ENCODE results near the gene KRTAP12-4.
"Not testable (repeated sequence)": the region's sequence is repeated elsewhere in the genome, so short reads cannot be mapped to it uniquely, and the experiment has no call there.

KRTAP12-4 gene

GRCh38 chr21:44615911-44616590 lies 38.4 kb downstream of the KRTAP12-4 start:
- H3K36me3 Mint-ChIP-seq (ENCODE audit: low read depth) = peaks cover 19% of the 10 kb centered on the region
- H3K9me3 Mint-ChIP-seq = peaks cover 32% of the 10 kb centered on the region
- H3K27ac Mint-ChIP-seq = no peak overlapping the region
- H3K27me3 Mint-ChIP-seq = no peaks in the 10 kb centered on the region
- H3K4me1 Mint-ChIP-seq (ENCODE audit: low read depth) = peaks cover 42% of the 10 kb centered on the region
- no peak overlapping the region for H3K4me3 Mint-ChIP-seq

- Mint-ChIP-seq H3K27me3 (no peaks in the 10 kb centered on the region), H3K4me3 (no peak overlapping the region), H3K27ac (no peak overlapping the region), H3K36me3 (ENCODE audit: low read depth) (peaks cover 15% of the 10 kb centered on the region), H3K9me3 (peaks cover 31% of the 10 kb centered on the region), H3K4me1 (ENCODE audit: low read depth) (peaks cover 42% of the 10 kb centered on the region)
Observed at GRCh38 chr21:44615466-44615865, 39.0 kb downstream of the KRTAP12-4 start.

GRCh38 chr21:44614961-44615391 lies 39.5 kb downstream of the KRTAP12-4 start:
- Mint-ChIP-seq H3K36me3 (ENCODE audit: low read depth) (peaks cover 11% of the 10 kb centered on the region), H3K4me1 (ENCODE audit: low read depth) (peaks cover 39% of the 10 kb centered on the region), H3K4me3 (no peak overlapping the region), H3K27me3 (no peaks in the 10 kb centered on the region), H3K9me3 (peaks cover 27% of the 10 kb centered on the region), H3K27ac (no peak overlapping the region)

- no peak overlapping the region for H3K27ac Mint-ChIP-seq
- H3K36me3 Mint-ChIP-seq (ENCODE audit: low read depth) = peaks cover 9% of the 10 kb centered on the region
- H3K4me3 Mint-ChIP-seq = no peak overlapping the region
- peaks cover 31% of the 10 kb centered on the region for H3K4me1 Mint-ChIP-seq (ENCODE audit: low read depth)
- peaks cover 28% of the 10 kb centered on the region for H3K9me3 Mint-ChIP-seq
- H3K27me3 Mint-ChIP-seq = no peaks in the 10 kb centered on the region
Observed at GRCh38 chr21:44614161-44614631, 40.3 kb downstream of the KRTAP12-4 start.

GRCh38 chr21:44613386-44614155 lies 40.9 kb downstream of the KRTAP12-4 start:
- no peak overlapping the region for H3K27ac Mint-ChIP-seq
- H3K9me3 Mint-ChIP-seq = peaks cover 29% of the 10 kb centered on the region
- H3K36me3 Mint-ChIP-seq (ENCODE audit: low read depth) = peaks cover 6% of the 10 kb centered on the region
- peaks cover 25% of the 10 kb centered on the region for H3K4me1 Mint-ChIP-seq (ENCODE audit: low read depth)
- H3K4me3 Mint-ChIP-seq = no peak overlapping the region
- no peaks in the 10 kb centered on the region for H3K27me3 Mint-ChIP-seq

GRCh38 chr21:44612669-44613229 lies 41.7 kb downstream of the KRTAP12-4 start:
- no peak overlapping the region for H3K4me3 Mint-ChIP-seq
- H3K27ac Mint-ChIP-seq = no peak overlapping the region
- peaks cover 6% of the 10 kb centered on the region for H3K36me3 Mint-ChIP-seq (ENCODE audit: low read depth)
- H3K4me1 Mint-ChIP-seq (ENCODE audit: low read depth) = peaks cover 17% of the 10 kb centered on the region
- no peaks in the 10 kb centered on the region for H3K27me3 Mint-ChIP-seq
- H3K9me3 Mint-ChIP-seq = peaks cover 25% of the 10 kb centered on the region

GRCh38 chr21:44612029-44612486 lies 42.4 kb downstream of the KRTAP12-4 start, which contains the start of gene KRTAP10-8:
KRTAP10-8 (plus strand) TSS chr21:44612079; CDS start chr21:44612101, 22 bp downstream.
- Mint-ChIP-seq H3K4me1 (ENCODE audit: low read depth) (peaks cover 11% of the 10 kb centered on the region), H3K27me3 (no peaks in the 10 kb centered on the region), H3K27ac (no peak within 1 kb of the TSS), H3K36me3 (ENCODE audit: low read depth) (peaks cover 6% of the 10 kb centered on the region), H3K4me3 (no peak within 1 kb of the TSS), H3K9me3 (peaks cover 29% of the 10 kb centered on the region)

- Mint-ChIP-seq H3K27me3 (no peaks in the 10 kb centered on the region), H3K36me3 (ENCODE audit: low read depth) (peaks cover 6% of the 10 kb centered on the region), H3K4me3 (no peak overlapping the region), H3K4me1 (ENCODE audit: low read depth) (peaks cover 7% of the 10 kb centered on the region), H3K27ac (no peak overlapping the region), H3K9me3 (peaks cover 29% of the 10 kb centered on the region)
Observed at GRCh38 chr21:44611551-44611950, 42.9 kb downstream of the KRTAP12-4 start.

GRCh38 chr21:44610157-44610843 lies 44.2 kb downstream of the KRTAP12-4 start:
- H3K36me3 Mint-ChIP-seq (ENCODE audit: low read depth); H3K4me1 Mint-ChIP-seq (ENCODE audit: low read depth); H3K4me3 Mint-ChIP-seq; H3K27ac Mint-ChIP-seq; H3K27me3 Mint-ChIP-seq: not testable (repeated sequence)
- H3K9me3 Mint-ChIP-seq = peaks cover 29% of the 10 kb centered on the region

GRCh38 chr21:44609193-44609592 lies 45.3 kb downstream of the KRTAP12-4 start:
- no peaks in the 10 kb centered on the region for H3K4me1 Mint-ChIP-seq (ENCODE audit: low read depth)
- H3K4me3 Mint-ChIP-seq = no peak overlapping the region
- H3K36me3 Mint-ChIP-seq (ENCODE audit: low read depth) = peaks cover 6% of the 10 kb centered on the region
- H3K27ac Mint-ChIP-seq = no peak overlapping the region
- peaks cover 29% of the 10 kb centered on the region for H3K9me3 Mint-ChIP-seq
- H3K27me3 Mint-ChIP-seq = peaks cover 6% of the 10 kb centered on the region

- peaks cover 6% of the 10 kb centered on the region for H3K27me3 Mint-ChIP-seq
Observed at GRCh38 chr21:44606495-44606894, 48.0 kb downstream of the KRTAP12-4 start.

More at GRCh38 chr21:44606495-44606894, 48.0 kb downstream of the KRTAP12-4 start:
- Mint-ChIP-seq H3K4me3 (no peak overlapping the region), H3K9me3 (peaks cover 27% of the 10 kb centered on the region), H3K4me1 (ENCODE audit: low read depth) (no peaks in the 10 kb centered on the region), H3K27ac (no peak overlapping the region), H3K36me3 (ENCODE audit: low read depth) (peaks cover 6% of the 10 kb centered on the region)
